ENCODE measurements around the gene NOBOX. TPM values are rescaled to one million over a fixed set of nuclear protein-coding genes. Genes with fewer than 3 reads are reported as not detected.
"Not testable (repeated sequence)": the region's sequence is repeated elsewhere in the genome, so short reads cannot be mapped to it uniquely, and the experiment has no call there.

Gene NOBOX
- total RNA-seq, 1 donor from 2014 or later = not detected

- no peak for ATAC-seq
- intact Hi-C loops (cut with DNase I) = no loop called here
- DNase-seq (ENCODE audit: low spot score) = no peak
Observed at GRCh38 chr7:144398911-144399310, 4.6 kb downstream of the NOBOX start.

GRCh38 chr7:144398291-144398690 is 5.2 kb downstream of the NOBOX start:
- intact Hi-C loops (cut with DNase I) = no loop called here
- no peak for DNase-seq (ENCODE audit: low spot score)
- ATAC-seq = no peak

- DNase-seq (ENCODE audit: low spot score) (no peak), ATAC-seq (no peak)
- intact Hi-C loops (cut with DNase I) = no loop called here
Observed at GRCh38 chr7:144397086-144397485, 6.4 kb downstream of the NOBOX start.

GRCh38 chr7:144391823-144392255 is 11.7 kb downstream of the NOBOX start:
- DNase-seq (ENCODE audit: low spot score) = no peak
- ATAC-seq = peak; percentile 90
- intact Hi-C loops (cut with DNase I) = no loop called here

- DNase-seq (ENCODE audit: low spot score) (no peak), ATAC-seq (no peak)
- intact Hi-C loops (cut with DNase I) = no loop called here
Observed at GRCh38 chr7:144391014-144391413, 12.5 kb downstream of the NOBOX start.

GRCh38 chr7:144390481-144390880 is 13.0 kb downstream of the NOBOX start:
- intact Hi-C loops (cut with DNase I) = no loop called here
- ATAC-seq (no peak), DNase-seq (ENCODE audit: low spot score) (no peak)

- DNase-seq (ENCODE audit: low spot score) (no peak), ATAC-seq (no peak)
- intact Hi-C loops (cut with DNase I) = no loop called here
Observed at GRCh38 chr7:144388950-144389349, 14.5 kb downstream of the NOBOX start.

GRCh38 chr7:144386741-144387140 is 16.8 kb downstream of the NOBOX start:
- intact Hi-C loops (cut with DNase I) = no loop called here
- no peak for DNase-seq (ENCODE audit: low spot score)
- ATAC-seq = no peak

- ATAC-seq (no peak), DNase-seq (ENCODE audit: low spot score) (no peak)
- intact Hi-C loops (cut with DNase I) = no loop called here
Observed at GRCh38 chr7:144384555-144385245, 18.8 kb downstream of the NOBOX start.

- intact Hi-C loops (cut with DNase I) = no loop called here
- no peak for DNase-seq (ENCODE audit: low spot score)
- no peak for ATAC-seq
Observed at GRCh38 chr7:144384071-144384470, 19.4 kb downstream of the NOBOX start.

GRCh38 chr7:144379776-144380384 is 23.6 kb downstream of the NOBOX start:
- ATAC-seq (no peak), DNase-seq (ENCODE audit: low spot score) (no peak)
- intact Hi-C loops (cut with DNase I) = no loop called here

- intact Hi-C loops (cut with DNase I) = no loop called here
- DNase-seq (ENCODE audit: low spot score) = no peak
- ATAC-seq = no peak
Observed at GRCh38 chr7:144378651-144379050, 24.8 kb downstream of the NOBOX start.

- intact Hi-C loops (cut with DNase I); ATAC-seq; DNase-seq (ENCODE audit: low spot score): not testable (repeated sequence)
Observed at GRCh38 chr7:144369221-144369620, 34.3 kb downstream of the NOBOX start.

GRCh38 chr7:144367250-144367649 is 36.2 kb downstream of the NOBOX start:
- DNase-seq (ENCODE audit: low spot score); intact Hi-C loops (cut with DNase I); ATAC-seq: not testable (repeated sequence)

GRCh38 chr7:144365523-144365922 is 38.0 kb downstream of the NOBOX start:
- DNase-seq (ENCODE audit: low spot score); intact Hi-C loops (cut with DNase I): not testable (repeated sequence)
- ATAC-seq = peak; percentile 9

GRCh38 chr7:144362061-144362460 is 41.4 kb downstream of the NOBOX start:
- intact Hi-C loops (cut with DNase I); DNase-seq (ENCODE audit: low spot score); ATAC-seq: not testable (repeated sequence)

GRCh38 chr7:144356860-144357259 is 46.6 kb downstream of the NOBOX start:
- intact Hi-C loops (cut with DNase I); DNase-seq (ENCODE audit: low spot score); ATAC-seq: not testable (repeated sequence)

- ATAC-seq; DNase-seq (ENCODE audit: low spot score); intact Hi-C loops (cut with DNase I): not testable (repeated sequence)
Observed at GRCh38 chr7:144356185-144356584, 47.3 kb downstream of the NOBOX start.

- ATAC-seq = peak; percentile 81
- DNase-seq (ENCODE audit: low spot score); intact Hi-C loops (cut with DNase I): not testable (repeated sequence)
Observed at GRCh38 chr7:144355176-144355822, 48.2 kb downstream of the NOBOX start, which contains the start of gene ARHGEF5. Gene ARHGEF5 (plus strand): TSS chr7:144355402. CDS start chr7:144362670, 7,268 bp downstream.

GRCh38 chr7:144351667-144352066 is 51.8 kb downstream of the NOBOX start:
- DNase-seq (ENCODE audit: low spot score); ATAC-seq; intact Hi-C loops (cut with DNase I): not testable (repeated sequence)

Data from sciatic nerve (tissue), 2 donors.